DOHH2 (cell line): ENCODE measurements around the gene CLIP2.
A peak's percentile ranks its signal among the peaks of the same experiment; 100 is the strongest.
"Not testable (repeated sequence)": the region's sequence is repeated elsewhere in the genome, so short reads cannot be mapped to it uniquely, and the experiment has no call there.

Experiments used
- H3F3A ChIP-seq: fragments of 200-600 bp; sonication (generic), shearing (Covaris generic); 2 replicates; pipeline ENCODE4 v1.6.0; 2016; ENCODE audit warnings: antibody characterized with exemption, mild to moderate bottlenecking; ENCODE audit not compliant: control insufficient read depth, insufficient read depth
- H3K27ac ChIP-seq: fragments of 200-600 bp; sonication (generic); 2 replicates; pipeline ENCODE4 v1.5.1; 2014; ENCODE audit warnings: low read depth, mild to moderate bottlenecking, low read length, moderate library complexity
- H3K27me3 ChIP-seq: fragments of 200-600 bp; sonication (generic); 2 replicates; pipeline ENCODE4 v1.6.1; 2014; ENCODE audit warnings: mild to moderate bottlenecking, low read length, mixed read lengths; ENCODE audit not compliant: control insufficient read depth
- H3K36me3 ChIP-seq: fragments of 200-600 bp; sonication (generic); 2 replicates; pipeline ENCODE4 v1.6.1; 2014; ENCODE audit warnings: mild to moderate bottlenecking, low read length, moderate library complexity, mixed read lengths; ENCODE audit not compliant: control insufficient read depth
- H3K4me1 ChIP-seq: fragments of 200-600 bp; sonication (generic); 2 replicates; pipeline ENCODE4 v1.6.1; 2014; ENCODE audit warnings: mild to moderate bottlenecking, low read length, mixed read lengths; ENCODE audit not compliant: control insufficient read depth
- H3K4me2 ChIP-seq: fragments of 200-600 bp; sonication (generic); 2 replicates; pipeline ENCODE4 v1.6.0; 2014; ENCODE audit warnings: mild to moderate bottlenecking, low read length, moderate library complexity
- H3K4me3 ChIP-seq: fragments of 200-600 bp; sonication (generic); 2 replicates; pipeline ENCODE4 v1.5.1; 2014; ENCODE audit warnings: mild to moderate bottlenecking, low read length, mixed read lengths
- H3K79me2 ChIP-seq: fragments of 200-600 bp; sonication (generic); 2 replicates; pipeline ENCODE4 v1.6.1; 2014; ENCODE audit warnings: mild to moderate bottlenecking, low read length, mixed read lengths; ENCODE audit not compliant: control insufficient read depth
- H3K9me2 ChIP-seq: fragments of 200-600 bp; sonication (generic); replicated peaks from 2 replicates; pipeline ENCODE4 v1.6.1; 2014; ENCODE audit warnings: mild to moderate bottlenecking, low read length, mixed read lengths; ENCODE audit not compliant: control insufficient read depth
- H3K9me3 ChIP-seq: fragments of 200-600 bp; sonication (generic); 2 replicates; pipeline ENCODE4 v1.6.1; 2014; ENCODE audit warnings: antibody characterized with exemption, low read length, mixed read lengths; ENCODE audit not compliant: control insufficient read depth, insufficient read depth
- H4K20me1 ChIP-seq: fragments of 200-600 bp; sonication (generic); 2 replicates; pipeline ENCODE4 v1.6.0; 2014; ENCODE audit warnings: low read depth, mild to moderate bottlenecking, antibody characterized with exemption, low read length, moderate library complexity; ENCODE audit not compliant: control insufficient read depth, insufficient read depth
- EZH2phosphoT487 ChIP-seq: fragments of 200-600 bp; sonication (generic); IDR thresholded peaks from 2 replicates; pipeline ENCODE4 v1.6.1; 2017; ENCODE audit warnings: borderline replicate concordance, mild to moderate bottlenecking, antibody characterized with exemption, low read length, moderate library complexity, mixed read lengths
- TF ChIP-seq, protein P1 (sequence below): fragments of 200-600 bp; sonication (generic); IDR thresholded peaks from one replicate; pipeline ENCODE4 v1.5.1; 2014; ENCODE audit warnings: antibody characterized with exemption, mild to moderate bottlenecking, low read depth, low read length; ENCODE audit not compliant: poor library complexity, severe bottlenecking

CLIP2 gene

DNA sequence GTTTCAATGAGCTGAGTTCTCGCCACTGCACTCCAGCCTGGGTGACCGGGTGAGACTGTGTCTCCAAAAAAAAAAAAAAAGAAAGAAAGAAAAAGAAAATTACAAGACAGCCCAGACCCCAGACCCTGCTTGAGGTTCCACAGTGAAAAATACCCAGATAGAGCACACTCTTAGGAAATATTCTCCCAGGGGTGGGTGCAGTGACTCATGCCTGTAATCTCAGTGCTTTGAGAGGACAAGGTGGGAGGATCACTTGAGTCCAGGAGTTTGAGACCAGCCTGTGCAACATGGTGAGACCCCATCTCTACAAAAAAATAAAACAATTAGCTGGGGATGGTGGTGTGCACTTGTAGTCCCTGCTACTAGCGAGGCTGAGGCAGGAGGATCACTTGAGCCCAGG, 123.4 kb downstream of the CLIP2 start:
- Histone ChIP-seq H3K4me3 (no peak overlapping the region), H3K36me3 (no peaks in the 10 kb centered on the region), H3K79me2 (no peaks in the 10 kb centered on the region), H4K20me1 (no peaks in the 10 kb centered on the region), H3K27ac (no peak overlapping the region), H3K4me2 (no peak overlapping the region), H3K4me1 (peaks cover 4% of the 10 kb centered on the region), H3K9me2 (no peaks in the 10 kb centered on the region), H3F3A (no peaks in the 10 kb centered on the region), H3K9me3 (no peaks in the 10 kb centered on the region), H3K27me3 (no peaks in the 10 kb centered on the region)
- no peak for TF ChIP-seq EZH2phosphoT487
- TF ChIP-seq, protein P1, sequence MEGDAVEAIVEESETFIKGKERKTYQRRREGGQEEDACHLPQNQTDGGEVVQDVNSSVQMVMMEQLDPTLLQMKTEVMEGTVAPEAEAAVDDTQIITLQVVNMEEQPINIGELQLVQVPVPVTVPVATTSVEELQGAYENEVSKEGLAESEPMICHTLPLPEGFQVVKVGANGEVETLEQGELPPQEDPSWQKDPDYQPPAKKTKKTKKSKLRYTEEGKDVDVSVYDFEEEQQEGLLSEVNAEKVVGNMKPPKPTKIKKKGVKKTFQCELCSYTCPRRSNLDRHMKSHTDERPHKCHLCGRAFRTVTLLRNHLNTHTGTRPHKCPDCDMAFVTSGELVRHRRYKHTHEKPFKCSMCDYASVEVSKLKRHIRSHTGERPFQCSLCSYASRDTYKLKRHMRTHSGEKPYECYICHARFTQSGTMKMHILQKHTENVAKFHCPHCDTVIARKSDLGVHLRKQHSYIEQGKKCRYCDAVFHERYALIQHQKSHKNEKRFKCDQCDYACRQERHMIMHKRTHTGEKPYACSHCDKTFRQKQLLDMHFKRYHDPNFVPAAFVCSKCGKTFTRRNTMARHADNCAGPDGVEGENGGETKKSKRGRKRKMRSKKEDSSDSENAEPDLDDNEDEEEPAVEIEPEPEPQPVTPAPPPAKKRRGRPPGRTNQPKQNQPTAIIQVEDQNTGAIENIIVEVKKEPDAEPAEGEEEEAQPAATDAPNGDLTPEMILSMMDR: no peak

DNA sequence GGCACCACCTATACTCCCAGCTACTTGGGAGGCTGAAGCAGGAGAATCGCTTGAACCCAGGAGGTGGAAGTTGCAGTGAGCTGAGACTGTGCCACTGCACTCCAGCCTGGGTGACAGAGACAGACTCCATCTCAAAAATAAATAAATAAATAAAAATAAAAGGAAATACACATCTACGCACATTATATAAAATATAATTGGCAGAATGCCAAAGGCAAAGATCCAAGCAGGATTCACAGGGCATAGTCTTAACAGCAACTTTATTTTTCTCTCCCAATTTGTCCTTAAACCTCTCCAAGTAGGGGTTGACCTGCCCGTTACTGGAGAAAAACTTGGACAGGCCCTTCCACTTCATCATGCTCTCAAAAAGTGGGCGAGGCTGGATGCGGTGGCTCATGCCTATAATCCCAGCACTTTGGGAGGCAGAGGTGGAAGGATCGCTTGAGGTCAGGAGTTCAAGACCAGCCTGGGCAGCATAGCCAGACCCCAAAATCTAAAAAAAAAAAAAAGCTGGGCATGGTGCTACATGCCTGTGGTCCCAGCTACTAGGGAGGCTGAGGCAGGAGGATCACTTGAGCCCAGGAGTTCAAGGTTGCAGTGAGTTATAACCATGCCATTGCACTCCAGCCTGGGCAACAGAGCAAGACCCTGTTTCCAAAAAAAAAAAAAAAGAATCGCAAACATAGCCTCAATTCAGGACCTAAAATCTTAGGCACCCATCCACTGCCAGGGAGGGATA, 125.6 kb downstream of the CLIP2 start:
- H3K27ac ChIP-seq, H3K27me3 ChIP-seq, H3K79me2 ChIP-seq, H3K36me3 ChIP-seq, H3K4me2 ChIP-seq, H3K4me1 ChIP-seq, H3K4me3 ChIP-seq, H3K9me3 ChIP-seq, H4K20me1 ChIP-seq, H3F3A ChIP-seq, H3K9me2 ChIP-seq: not testable (repeated sequence)

- H4K20me1 ChIP-seq: no peaks in the 10 kb centered on the region
- no peaks in the 10 kb centered on the region for H3K27me3 ChIP-seq
- H3K36me3 ChIP-seq: no peaks in the 10 kb centered on the region
- H3K9me2 ChIP-seq: no peaks in the 10 kb centered on the region
- H3K4me3 ChIP-seq: no peak overlapping the region
- H3K9me3 ChIP-seq: no peaks in the 10 kb centered on the region
- peaks cover 4% of the 10 kb centered on the region for H3K4me1 ChIP-seq
- TF ChIP-seq, protein P1: peak; percentile 100
- TF ChIP-seq EZH2phosphoT487: no peak
- H3K27ac ChIP-seq: no peak overlapping the region
- H3K79me2 ChIP-seq: no peaks in the 10 kb centered on the region
- 0 out of 2 replicates have a peak overlapping the region, but pooled peaks have one; percentile 6 for H3K4me2 ChIP-seq
- no peaks in the 10 kb centered on the region for H3F3A ChIP-seq
These were observed 128.3 kb downstream of the CLIP2 start for GRCh38 chr7:74417419-74417971.

DNA sequence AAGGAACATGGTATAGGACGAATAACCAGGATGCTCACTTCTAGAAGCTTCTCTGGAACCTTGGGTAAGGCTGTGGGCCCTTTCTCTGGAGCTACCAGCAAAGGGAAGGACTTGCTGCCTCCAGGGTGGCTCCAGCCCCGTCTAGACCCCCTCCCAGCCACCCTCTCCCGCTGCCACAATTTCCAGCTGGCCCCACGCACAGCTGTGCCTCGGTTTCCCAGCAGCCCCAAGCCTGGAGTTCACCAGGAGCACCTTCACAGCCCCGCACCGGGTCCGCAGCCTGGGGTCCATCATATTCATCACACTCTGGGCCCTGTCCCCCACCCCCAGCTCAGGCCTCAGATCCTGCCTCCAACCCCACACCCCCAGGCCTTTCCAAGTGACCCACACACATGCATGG, 128.9 kb downstream of the CLIP2 start:
- Histone ChIP-seq H3K4me1 (peaks cover 4% of the 10 kb centered on the region), H3K4me2 (no peak overlapping the region), H3K27ac (no peak overlapping the region), H3K9me3 (no peaks in the 10 kb centered on the region), H3K36me3 (no peaks in the 10 kb centered on the region), H3K79me2 (no peaks in the 10 kb centered on the region), H3K27me3 (no peaks in the 10 kb centered on the region), H3K9me2 (no peaks in the 10 kb centered on the region), H3K4me3 (no peak overlapping the region), H4K20me1 (no peaks in the 10 kb centered on the region), H3F3A (no peaks in the 10 kb centered on the region)
- TF ChIP-seq, protein P1: no peak
- no peak for TF ChIP-seq EZH2phosphoT487
